GM12801 (cell line): ENCODE results near the gene AS3MT.

Experiments
- CTCF ChIP-seq: IDR thresholded peaks from one replicate; pipeline ENCODE4 v1.5.1; 2011; ENCODE audit warnings: control low read depth; ENCODE audit not compliant: insufficient read length; ENCODE audit errors: extremely low read depth

AS3MT gene

GRCh38 chr10:102878629-102879028 is 9.4 kb downstream of the AS3MT start:
- TF ChIP-seq CTCF = no peak

DNA sequence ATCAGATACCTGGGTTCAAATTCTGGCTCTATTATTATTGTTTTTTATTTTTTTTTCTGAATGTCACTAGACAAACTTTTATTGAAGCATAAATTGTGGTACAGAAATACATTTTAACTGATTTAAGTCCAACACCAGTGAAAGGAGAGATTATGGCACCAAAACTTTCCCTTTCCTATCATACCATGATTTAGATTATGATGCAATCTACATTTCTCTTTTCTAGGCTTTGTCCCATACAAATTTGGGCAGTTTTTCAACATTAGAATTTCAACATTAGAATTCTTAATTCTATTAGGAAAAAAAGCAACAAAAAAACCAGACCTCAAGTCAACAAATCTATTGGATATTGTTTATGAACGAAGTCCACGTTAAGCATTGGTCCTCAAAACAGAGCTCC is 11.0 kb downstream of the AS3MT start:
- TF ChIP-seq CTCF = no peak

DNA sequence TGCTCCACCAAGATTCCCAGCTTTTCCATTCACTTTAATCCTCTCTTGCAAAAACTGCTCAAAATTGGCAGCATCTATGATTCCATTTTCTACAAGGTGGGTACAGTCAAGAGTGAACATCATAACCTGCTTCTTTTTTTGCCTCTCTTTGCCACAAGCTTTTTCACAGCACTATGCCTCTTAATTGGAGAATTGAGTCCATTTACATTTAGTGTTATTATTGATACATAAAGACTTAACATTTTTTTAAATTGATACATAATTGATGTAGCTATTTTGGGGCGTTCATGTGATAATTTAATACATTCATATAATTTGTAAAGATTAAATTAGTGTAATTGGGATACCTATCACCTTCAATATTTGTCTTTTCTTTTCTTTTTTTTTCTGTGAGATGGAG is 18.8 kb downstream of the AS3MT start:
- no peak for TF ChIP-seq CTCF

GRCh38 chr10:102894466-102895213 is 25.4 kb downstream of the AS3MT start:
- no peak for TF ChIP-seq CTCF

DNA sequence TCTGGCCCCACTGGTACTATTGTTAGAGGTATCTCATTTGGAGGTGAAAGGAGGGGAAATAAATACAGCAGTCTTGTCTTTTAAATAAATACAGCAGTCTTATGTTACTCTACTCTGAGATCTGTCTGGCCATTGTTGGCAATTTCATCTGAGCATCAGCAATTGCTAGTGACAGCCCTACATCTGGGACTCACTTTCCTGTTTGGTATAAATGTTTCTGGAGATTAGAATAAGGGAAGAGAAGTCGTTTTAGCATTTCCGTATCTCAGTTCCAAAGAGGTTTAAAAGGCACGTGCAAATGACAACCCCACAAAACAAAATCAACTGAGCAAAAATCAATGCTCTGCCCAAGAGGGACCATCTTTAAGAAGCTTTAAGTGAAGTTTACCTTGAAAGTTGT is 30.7 kb downstream of the AS3MT start:
- TF ChIP-seq CTCF = no peak

- TF ChIP-seq CTCF = no peak
Observed at GRCh38 chr10:102904346-102904745, 35.1 kb downstream of the AS3MT start.

DNA sequence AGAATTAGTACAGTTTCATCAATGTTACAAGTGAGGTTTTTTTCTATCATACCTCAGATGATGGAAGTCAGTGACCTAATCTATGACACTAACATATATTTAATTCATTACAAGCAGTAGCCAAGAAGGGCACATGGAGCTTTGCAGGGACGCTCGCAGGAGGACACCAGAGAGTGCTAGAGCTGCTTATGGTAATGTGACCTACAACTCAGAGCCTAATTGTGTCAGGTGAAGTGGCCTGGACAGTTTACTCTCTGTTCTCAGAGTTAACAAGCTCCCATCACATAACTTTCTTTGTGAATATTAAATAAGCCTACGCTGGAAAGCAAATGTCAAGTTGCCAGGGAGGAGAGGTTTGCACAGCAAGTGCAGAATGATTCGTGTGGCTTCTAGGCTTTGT is 37.2 kb downstream of the AS3MT start:
- no peak for TF ChIP-seq CTCF
